GM20431 (cell line): ENCODE results near the gene UTS2.

Source experiments
- in situ Hi-C: fragments of 300-500 bp; cut with MseI, MboI; formaldehyde crosslinking; loops from one replicate; pipeline ENCODE4 v1.15.0; 2020; ENCODE audit warnings: low sequenced_read_pairs; ENCODE audit not compliant: unreplicated experiment

Gene UTS2

GRCh38 chr1:7852804-7853683 is at the start of gene UTS2:
TSS of gene UTS2 (minus strand) at chr1:7853065. CDS start at chr1:7853003, 62 bp downstream.
- in situ Hi-C loops = no loop called here

GRCh38 chr1:7899741-7900140 is 46.9 kb upstream of the UTS2 start:
- in situ Hi-C loops = loop anchor here (25.0 kb wide), 1 partner anchor 237 kb away; no protein-coding TSS in a partner anchor

- in situ Hi-C loops = no loop called here
Measured at GRCh38 chr1:7898962-7899361, 46.1 kb upstream of the UTS2 start.

GRCh38 chr1:7896994-7897393 is 44.1 kb upstream of the UTS2 start:
- in situ Hi-C loops = no loop called here

GRCh38 chr1:7893529-7894180 is 40.8 kb upstream of the UTS2 start:
- in situ Hi-C loops = no loop called here

- in situ Hi-C loops = no loop called here
Measured at GRCh38 chr1:7891804-7892203, 38.9 kb upstream of the UTS2 start.

- in situ Hi-C loops = no loop called here
Measured at GRCh38 chr1:7890853-7891252, 38.0 kb upstream of the UTS2 start.

GRCh38 chr1:7888248-7889081 is 35.6 kb upstream of the UTS2 start:
- in situ Hi-C loops = no loop called here

GRCh38 chr1:7886405-7886745 is 33.5 kb upstream of the UTS2 start:
- in situ Hi-C loops = no loop called here

GRCh38 chr1:7885513-7886404 is 32.9 kb upstream of the UTS2 start:
- in situ Hi-C loops = no loop called here

- in situ Hi-C loops = no loop called here
Measured at GRCh38 chr1:7884757-7885156, 31.9 kb upstream of the UTS2 start.

- in situ Hi-C loops = no loop called here
Measured at GRCh38 chr1:7879228-7879627, 26.4 kb upstream of the UTS2 start.

- in situ Hi-C loops = no loop called here
Measured at GRCh38 chr1:7878027-7878426, 25.2 kb upstream of the UTS2 start.

- in situ Hi-C loops = no loop called here
Measured at GRCh38 chr1:7873801-7874795, 21.2 kb upstream of the UTS2 start.

- in situ Hi-C loops = no loop called here
Measured at GRCh38 chr1:7871136-7871535, 18.3 kb upstream of the UTS2 start.

- in situ Hi-C loops = no loop called here
Measured at GRCh38 chr1:7869136-7869920, 16.5 kb upstream of the UTS2 start.

GRCh38 chr1:7868070-7868780 is 15.4 kb upstream of the UTS2 start:
- in situ Hi-C loops = no loop called here
